ENCODE data around the gene KRTAP1-1. TPM values are rescaled to one million over a fixed set of nuclear protein-coding genes. Genes with fewer than 3 reads are reported as not detected.

The KRTAP1-1 gene
- total RNA-seq, 1 experiment from 2014 or later, result not detected

DNA sequence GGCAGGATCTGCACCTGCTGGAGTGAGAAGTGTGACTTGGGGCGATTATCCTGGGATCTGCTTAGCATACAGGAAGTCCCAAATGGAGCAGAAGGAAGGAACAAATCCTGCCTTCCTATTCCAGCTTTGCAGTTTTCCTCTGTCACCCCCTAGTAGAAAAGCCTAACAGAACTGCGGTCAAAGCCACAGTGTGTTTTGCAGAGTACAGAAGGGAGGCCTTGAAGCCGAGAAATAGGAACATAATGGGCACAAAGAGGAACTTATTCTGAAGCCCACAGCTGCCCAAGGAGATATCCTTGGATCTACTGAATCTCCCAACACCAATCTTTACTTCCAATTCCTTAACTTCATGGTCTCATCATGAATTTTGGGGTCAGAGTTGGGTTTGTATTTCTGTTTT is 22.7 kb downstream of the KRTAP1-1 start (continued):
- TF ChIP-seq PRDM15 (CRISPR knock-in tag; IDR thresholded peaks at IDR 0.05) (no peak), ZNF281 (CRISPR knock-in tag; IDR thresholded peaks at IDR 0.05) (no peak), ZBTB21 (CRISPR knock-in tag; IDR thresholded peaks at IDR 0.05; ENCODE audit: borderline replicate concordance) (no peak), FOXP1 (CRISPR knock-in tag; IDR thresholded peaks at IDR 0.05; ENCODE audit: borderline replicate concordance) (no peak), ETV6 (CRISPR knock-in tag; IDR thresholded peaks at IDR 0.05) (no peak)
- TF ChIP-seq, protein P1, sequence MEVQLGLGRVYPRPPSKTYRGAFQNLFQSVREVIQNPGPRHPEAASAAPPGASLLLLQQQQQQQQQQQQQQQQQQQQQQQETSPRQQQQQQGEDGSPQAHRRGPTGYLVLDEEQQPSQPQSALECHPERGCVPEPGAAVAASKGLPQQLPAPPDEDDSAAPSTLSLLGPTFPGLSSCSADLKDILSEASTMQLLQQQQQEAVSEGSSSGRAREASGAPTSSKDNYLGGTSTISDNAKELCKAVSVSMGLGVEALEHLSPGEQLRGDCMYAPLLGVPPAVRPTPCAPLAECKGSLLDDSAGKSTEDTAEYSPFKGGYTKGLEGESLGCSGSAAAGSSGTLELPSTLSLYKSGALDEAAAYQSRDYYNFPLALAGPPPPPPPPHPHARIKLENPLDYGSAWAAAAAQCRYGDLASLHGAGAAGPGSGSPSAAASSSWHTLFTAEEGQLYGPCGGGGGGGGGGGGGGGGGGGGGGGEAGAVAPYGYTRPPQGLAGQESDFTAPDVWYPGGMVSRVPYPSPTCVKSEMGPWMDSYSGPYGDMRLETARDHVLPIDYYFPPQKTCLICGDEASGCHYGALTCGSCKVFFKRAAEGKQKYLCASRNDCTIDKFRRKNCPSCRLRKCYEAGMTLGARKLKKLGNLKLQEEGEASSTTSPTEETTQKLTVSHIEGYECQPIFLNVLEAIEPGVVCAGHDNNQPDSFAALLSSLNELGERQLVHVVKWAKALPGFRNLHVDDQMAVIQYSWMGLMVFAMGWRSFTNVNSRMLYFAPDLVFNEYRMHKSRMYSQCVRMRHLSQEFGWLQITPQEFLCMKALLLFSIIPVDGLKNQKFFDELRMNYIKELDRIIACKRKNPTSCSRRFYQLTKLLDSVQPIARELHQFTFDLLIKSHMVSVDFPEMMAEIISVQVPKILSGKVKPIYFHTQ (CRISPR knock-in tag; IDR thresholded peaks at IDR 0.05), result no peak

DNA sequence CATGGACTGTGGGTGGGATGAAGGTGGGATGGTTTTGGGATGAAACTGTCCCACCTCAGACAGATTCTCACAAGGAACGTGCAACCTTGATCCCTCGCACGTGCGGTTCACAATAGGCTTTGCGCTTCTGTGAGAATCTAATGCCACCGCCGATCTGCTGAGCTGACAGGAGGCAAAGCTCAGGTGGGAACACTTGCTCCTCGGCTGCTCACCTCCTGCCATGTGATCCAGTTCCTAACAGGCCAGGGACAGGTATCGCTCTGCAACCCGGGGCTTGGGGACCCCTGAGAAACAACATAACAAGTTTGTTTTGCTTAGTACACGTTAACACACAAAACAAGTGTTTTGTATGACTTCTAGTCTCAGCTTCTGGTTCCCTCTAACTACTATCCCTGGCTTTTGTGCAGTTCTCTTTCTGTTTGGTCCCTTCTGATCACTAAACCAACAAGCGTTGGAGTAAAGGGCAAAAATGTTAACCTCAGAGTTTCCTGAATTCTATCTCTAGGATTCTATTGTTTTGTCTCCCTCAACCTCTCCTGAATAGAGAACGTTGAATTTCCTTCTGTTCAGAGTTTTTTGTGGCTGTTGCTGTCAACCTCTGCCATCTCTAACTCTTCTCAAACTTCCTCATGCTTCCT is 24.6 kb downstream of the KRTAP1-1 start:
- no peak overlapping the region for H3K4me3 Mint-ChIP-seq
- DNase-seq (ENCODE audit: low spot score) (no peak), ATAC-seq (no peak)
- no peaks in the 10 kb centered on the region for H3K36me3 Mint-ChIP-seq
- H3K27ac Mint-ChIP-seq, result no peak overlapping the region
- no peaks in the 10 kb centered on the region for H3K27me3 Mint-ChIP-seq (ENCODE audit: low read depth)
- ChIA-PET CTCF (no interaction called here), POLR2A (no interaction called here)
- H3K4me1 Mint-ChIP-seq, result no peaks in the 10 kb centered on the region
- H3K9me3 Mint-ChIP-seq, result peaks cover 7% of the 10 kb centered on the region
- TF ChIP-seq E2F1 (CRISPR knock-in tag; IDR thresholded peaks at IDR 0.05), result no peak
- no peak for TF ChIP-seq JUN (CRISPR knock-in tag; IDR thresholded peaks at IDR 0.05)
- TF ChIP-seq ATF6 (CRISPR knock-in tag; IDR thresholded peaks at IDR 0.05), result no peak
- TF ChIP-seq GRHL2 (CRISPR knock-in tag; IDR thresholded peaks at IDR 0.05; ENCODE audit: insufficient replicate concordance, severe bottlenecking), result no peak
- TF ChIP-seq E2F4 (CRISPR knock-in tag; IDR thresholded peaks at IDR 0.05; ENCODE audit: borderline replicate concordance, low read depth), result no peak
- TF ChIP-seq, protein P2, sequence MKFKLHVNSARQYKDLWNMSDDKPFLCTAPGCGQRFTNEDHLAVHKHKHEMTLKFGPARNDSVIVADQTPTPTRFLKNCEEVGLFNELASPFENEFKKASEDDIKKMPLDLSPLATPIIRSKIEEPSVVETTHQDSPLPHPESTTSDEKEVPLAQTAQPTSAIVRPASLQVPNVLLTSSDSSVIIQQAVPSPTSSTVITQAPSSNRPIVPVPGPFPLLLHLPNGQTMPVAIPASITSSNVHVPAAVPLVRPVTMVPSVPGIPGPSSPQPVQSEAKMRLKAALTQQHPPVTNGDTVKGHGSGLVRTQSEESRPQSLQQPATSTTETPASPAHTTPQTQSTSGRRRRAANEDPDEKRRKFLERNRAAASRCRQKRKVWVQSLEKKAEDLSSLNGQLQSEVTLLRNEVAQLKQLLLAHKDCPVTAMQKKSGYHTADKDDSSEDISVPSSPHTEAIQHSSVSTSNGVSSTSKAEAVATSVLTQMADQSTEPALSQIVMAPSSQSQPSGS (CRISPR knock-in tag; IDR thresholded peaks at IDR 0.05; ENCODE audit: borderline replicate concordance, low read depth), result no peak
- TF ChIP-seq ESRRA (CRISPR knock-in tag; IDR thresholded peaks at IDR 0.05; ENCODE audit: borderline replicate concordance), result no peak
- TF ChIP-seq TP53 (CRISPR knock-in tag; IDR thresholded peaks at IDR 0.05), result no peak
- TF ChIP-seq HMGA2 (CRISPR knock-in tag; IDR thresholded peaks at IDR 0.05), result no peak
- TF ChIP-seq FOXK1 (CRISPR knock-in tag; IDR thresholded peaks at IDR 0.05), result no peak
- TF ChIP-seq CBFB (CRISPR knock-in tag; IDR thresholded peaks at IDR 0.05; ENCODE audit: low read depth), result no peak
- no peak for TF ChIP-seq NR2C2 (CRISPR knock-in tag; IDR thresholded peaks at IDR 0.05)
- no peak for TF ChIP-seq MYBL2 (CRISPR knock-in tag; IDR thresholded peaks at IDR 0.05)
- no peak for TF ChIP-seq TEAD1 (CRISPR knock-in tag; IDR thresholded peaks at IDR 0.05)
- TF ChIP-seq ZNF671 (CRISPR knock-in tag; IDR thresholded peaks at IDR 0.05), result no peak
- TF ChIP-seq FOXP1 (CRISPR knock-in tag; IDR thresholded peaks at IDR 0.05; ENCODE audit: borderline replicate concordance), result no peak
